IPS DF 4.7 (cell line): Measurements from ENCODE around the gene IL6.
"Not testable (repeated sequence)": the region's sequence is repeated elsewhere in the genome, so short reads cannot be mapped to it uniquely, and the experiment has no call there.

Source experiments
- DNase-seq: peaks from one replicate; pipeline ENCODE4 v3.0.0-alpha.2; 2013; ENCODE audit warnings: low spot score; ENCODE audit errors: extremely low read depth

The IL6 gene

GRCh38 chr7:22726907-22727713, at the start of gene IL6:
IL6 (plus strand) TSS chr7:22727200; CDS start chr7:22727263, 63 bp downstream.
- DNase-seq: no peak

GRCh38 chr7:22677263-22677662, 49.7 kb upstream of the IL6 start:
- DNase-seq: not testable (repeated sequence)

- no peak for DNase-seq
Observed at GRCh38 chr7:22677680-22678079, 49.3 kb upstream of the IL6 start.

GRCh38 chr7:22680482-22680911, 46.5 kb upstream of the IL6 start:
- no peak for DNase-seq

- no peak for DNase-seq
Observed at GRCh38 chr7:22681312-22681711, 45.7 kb upstream of the IL6 start.

GRCh38 chr7:22681852-22682657, 44.9 kb upstream of the IL6 start:
- DNase-seq: no peak

- DNase-seq: no peak
Observed at GRCh38 chr7:22683379-22683778, 43.6 kb upstream of the IL6 start.

- no peak for DNase-seq
Observed at GRCh38 chr7:22686620-22687019, 40.4 kb upstream of the IL6 start.

- no peak for DNase-seq
Observed at GRCh38 chr7:22688084-22688483, 38.9 kb upstream of the IL6 start.

- not testable (repeated sequence) for DNase-seq
Observed at GRCh38 chr7:22688934-22689333, 38.1 kb upstream of the IL6 start.

- no peak for DNase-seq
Observed at GRCh38 chr7:22694597-22695207, 32.3 kb upstream of the IL6 start.

GRCh38 chr7:22695476-22696132, 31.4 kb upstream of the IL6 start:
- DNase-seq: no peak

GRCh38 chr7:22696541-22697228, 30.3 kb upstream of the IL6 start:
- no peak for DNase-seq

- no peak for DNase-seq
Observed at GRCh38 chr7:22697322-22697859, 29.6 kb upstream of the IL6 start.

- no peak for DNase-seq
Observed at GRCh38 chr7:22697876-22698606, 29.0 kb upstream of the IL6 start.

GRCh38 chr7:22698767-22699166, 28.2 kb upstream of the IL6 start:
- DNase-seq: no peak

- no peak for DNase-seq
Observed at GRCh38 chr7:22700559-22701002, 26.4 kb upstream of the IL6 start.

- DNase-seq: no peak
Observed at GRCh38 chr7:22702516-22702915, 24.5 kb upstream of the IL6 start.

GRCh38 chr7:22703107-22703855, 23.7 kb upstream of the IL6 start:
- peak; percentile 71 for DNase-seq
